DLD1 (cell line): ENCODE measurements around the gene SLIT3.

Experiments
- in situ Hi-C: cut with HindIII; loops from 2 replicates; pipeline ENCODE4 v1.10.0; 2017; ENCODE audit warnings: low sequenced_read_pairs

The SLIT3 gene

DNA sequence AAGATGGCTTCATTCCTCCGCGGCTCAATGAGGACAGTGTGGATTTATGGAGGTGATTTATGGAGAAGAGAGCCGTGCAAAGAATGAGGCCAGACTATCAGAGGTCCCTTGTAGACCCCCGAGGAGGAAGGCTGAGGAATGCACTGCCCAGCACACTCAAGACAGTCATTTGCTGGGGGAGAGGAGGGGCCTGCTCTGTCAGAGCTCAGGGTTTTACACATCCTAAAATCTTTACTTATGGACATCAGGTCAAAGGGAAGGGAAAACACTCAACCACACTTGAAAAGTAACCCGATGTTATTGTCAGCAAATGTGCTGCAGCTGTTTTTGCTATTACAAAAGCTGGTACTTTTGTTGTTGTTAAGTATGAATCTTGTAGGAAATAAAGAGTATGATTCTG is 289.5 kb downstream of the SLIT3 start:
- in situ Hi-C loops, result loop anchor here (10.0 kb wide), 1 partner anchor 93 kb away; no protein-coding TSS in a partner anchor

DNA sequence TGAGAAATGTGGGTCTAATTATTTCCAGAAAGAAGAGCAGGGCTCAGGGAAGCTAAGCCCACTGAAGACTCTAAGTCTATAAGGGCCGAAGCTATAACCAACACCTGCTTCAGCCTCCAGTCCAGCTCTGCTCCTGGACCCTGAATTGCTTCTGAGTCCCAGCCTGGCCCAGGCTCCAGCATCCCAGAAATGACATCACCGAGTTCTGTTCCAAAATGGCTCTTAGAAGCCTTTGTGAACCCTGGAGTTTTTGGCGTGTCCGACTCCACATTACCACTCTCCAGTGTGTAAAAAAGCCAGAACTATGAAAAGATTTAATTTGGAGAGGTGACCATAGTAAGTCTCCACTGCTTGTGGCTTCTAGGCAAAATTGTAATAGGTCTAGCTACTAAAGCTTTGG is 289.9 kb downstream of the SLIT3 start:
- in situ Hi-C loops, result loop anchor here (10.0 kb wide), 1 partner anchor 94 kb away; no protein-coding TSS in a partner anchor

DNA sequence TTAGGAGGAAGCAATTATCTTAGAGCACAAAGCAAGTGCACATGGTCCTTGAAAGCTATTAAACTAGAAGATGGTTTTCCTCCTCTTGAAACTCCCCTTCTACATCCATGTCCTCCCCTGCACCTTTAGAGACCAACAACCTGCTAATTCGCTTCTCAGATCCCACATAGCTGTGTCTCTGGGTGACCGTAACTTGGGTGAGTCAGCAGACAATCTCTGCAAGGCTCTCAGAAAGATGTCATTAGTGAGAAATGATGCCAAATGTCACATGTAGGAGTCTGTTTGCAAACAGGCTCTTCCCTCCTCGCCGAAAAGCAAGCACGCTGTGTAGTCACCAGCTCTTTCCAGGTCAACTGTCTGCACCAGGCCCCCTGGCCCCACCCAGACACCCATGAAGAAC is 291.8 kb downstream of the SLIT3 start:
- in situ Hi-C loops, result no loop called here

DNA sequence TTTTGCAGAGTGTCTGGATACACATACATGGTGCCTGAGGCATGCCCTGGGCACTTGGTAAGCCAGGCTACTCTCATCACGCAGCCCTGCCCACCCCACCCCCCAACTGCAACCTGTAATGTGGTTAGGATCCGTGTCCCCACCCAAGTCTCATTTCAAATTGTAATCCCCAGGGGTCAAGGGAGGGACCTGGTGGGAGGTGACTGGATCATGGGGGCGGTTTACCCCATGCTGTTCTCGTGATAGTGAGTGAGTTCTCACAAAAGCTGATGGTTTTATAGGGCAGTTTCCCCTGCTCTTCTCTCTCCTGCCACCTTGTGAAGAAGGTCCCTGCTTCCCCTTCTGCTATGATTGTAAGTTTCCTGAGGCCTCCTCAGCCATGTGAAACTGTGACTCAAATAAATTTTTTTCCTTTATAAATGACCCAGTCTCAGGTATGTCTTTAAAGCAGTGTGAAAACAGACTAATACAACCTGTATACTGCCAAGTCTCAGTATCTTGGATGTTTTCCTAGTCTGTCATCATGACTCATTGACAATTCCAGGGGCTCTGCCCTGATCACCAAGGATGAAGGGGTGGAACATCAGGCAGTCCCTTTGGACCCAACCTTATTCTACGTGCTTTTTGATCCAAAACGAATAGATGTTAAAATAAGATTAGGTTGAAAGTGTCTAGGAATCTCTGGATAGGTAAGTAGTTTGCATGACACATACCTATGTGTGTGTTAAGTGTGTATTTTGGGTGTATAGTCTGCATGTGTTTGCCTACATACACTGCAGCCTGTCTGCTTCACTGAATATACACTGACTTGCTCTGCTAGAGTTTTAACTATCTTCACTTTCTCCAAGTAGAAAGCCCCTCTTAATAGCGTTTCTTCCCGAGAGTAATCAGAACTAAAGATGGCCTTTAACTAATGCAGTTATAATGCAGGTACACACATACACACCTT is 293.8 kb downstream of the SLIT3 start:
- in situ Hi-C loops, result no loop called here

DNA sequence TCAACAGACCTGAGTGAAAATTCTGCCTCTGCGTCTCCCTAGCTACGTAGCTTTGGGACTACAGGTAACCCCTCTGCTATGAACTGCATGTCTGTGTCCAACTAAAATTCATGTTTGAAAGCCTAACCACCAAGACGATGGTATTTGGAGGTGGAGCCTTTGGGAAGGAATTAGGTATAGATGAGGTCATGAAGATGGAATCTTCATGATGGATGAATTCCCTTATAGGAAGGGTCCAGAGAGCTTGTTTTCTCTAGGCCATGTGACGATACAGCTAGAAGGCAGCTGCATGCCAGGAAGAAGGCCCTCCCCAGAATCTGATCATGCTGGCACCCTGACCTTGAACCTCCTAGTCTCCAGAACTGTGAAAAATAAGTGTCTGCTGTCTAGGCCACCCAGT is 296.4 kb downstream of the SLIT3 start:
- in situ Hi-C loops, result no loop called here

DNA sequence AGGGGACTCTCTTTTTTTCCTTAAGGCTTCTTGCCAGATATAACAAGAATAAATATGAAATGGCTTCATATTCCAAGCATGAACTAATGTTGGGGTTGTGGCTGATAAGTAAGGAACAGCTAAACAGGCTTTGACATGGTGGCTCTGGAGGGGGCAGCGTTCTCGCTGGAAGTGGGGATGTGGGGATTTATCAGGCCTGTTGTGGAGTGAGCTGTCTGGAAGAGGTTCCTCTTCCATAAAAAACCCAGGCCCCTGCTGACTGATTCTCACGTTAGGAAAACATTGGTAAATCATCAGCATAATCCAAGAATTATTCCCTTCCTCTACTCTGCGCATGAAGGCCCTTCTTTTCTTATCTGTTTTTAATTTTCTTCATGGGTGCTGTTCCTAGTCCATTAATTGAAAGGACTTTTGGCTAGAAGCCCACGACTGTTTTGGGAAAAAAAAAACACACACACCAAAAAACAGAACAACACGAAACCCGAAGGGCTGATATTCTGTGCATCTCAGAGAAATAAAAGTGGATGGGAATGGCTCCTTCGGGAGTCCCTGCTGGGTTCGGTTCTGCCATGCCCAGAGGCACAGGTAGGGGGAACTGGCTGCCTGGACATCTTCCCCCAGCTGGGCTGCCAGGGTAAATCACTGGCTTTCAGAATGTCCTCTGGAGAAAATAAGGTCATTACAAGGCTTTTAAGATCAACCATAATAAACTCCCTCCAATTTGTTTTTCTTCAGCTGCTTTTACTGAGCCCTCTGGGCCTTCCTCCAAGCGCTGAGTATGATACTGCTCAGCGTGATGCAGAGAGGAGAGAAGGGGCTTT is 297.0 kb downstream of the SLIT3 start:
- in situ Hi-C loops, result no loop called here

DNA sequence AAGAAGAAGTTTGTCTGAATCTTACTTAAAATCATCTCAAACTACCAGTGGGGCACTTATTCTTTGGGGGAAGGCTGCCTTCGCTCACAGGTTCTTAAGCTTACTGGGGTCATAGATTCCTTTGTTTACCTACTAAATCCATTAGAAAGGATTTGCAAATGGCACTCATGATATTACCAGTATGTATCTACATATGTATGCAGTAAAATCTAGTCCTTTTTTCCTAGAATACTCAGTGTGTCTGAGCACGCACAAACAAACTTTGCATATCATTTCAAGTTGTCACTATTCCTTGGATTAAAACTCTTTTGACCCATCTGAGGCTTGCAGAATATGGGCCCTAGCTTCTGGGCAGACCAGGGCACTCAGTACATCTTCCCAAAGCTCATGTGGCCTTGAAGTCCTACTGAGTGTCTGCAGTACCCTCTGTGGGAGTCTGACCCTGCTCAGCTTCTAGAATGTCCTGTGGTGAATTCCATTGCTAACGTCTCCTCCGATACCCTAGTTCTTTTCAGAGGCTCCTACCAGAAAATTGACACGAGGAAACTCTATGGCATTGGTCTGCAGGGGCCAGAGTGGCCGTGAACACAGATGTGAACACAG is 297.9 kb downstream of the SLIT3 start:
- in situ Hi-C loops, result no loop called here

DNA sequence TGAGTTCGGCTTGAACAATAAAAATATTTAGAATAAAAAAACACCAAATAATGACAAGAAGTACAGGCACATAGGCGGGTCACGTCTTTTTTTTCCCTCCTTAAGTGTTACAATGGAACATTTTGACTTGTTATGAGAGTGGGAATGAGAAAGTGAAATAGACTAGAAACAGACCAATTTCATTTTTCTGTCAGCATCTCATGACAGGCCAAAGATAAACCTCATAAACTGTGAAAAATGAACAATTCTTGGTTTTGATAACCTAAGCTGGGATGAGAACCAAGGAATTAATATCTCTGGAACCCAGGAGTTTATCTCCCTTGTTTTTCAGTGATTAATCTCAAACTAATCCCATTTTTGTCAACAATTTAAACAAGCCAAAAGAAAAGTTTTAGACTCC is 299.5 kb downstream of the SLIT3 start:
- in situ Hi-C loops, result no loop called here

DNA sequence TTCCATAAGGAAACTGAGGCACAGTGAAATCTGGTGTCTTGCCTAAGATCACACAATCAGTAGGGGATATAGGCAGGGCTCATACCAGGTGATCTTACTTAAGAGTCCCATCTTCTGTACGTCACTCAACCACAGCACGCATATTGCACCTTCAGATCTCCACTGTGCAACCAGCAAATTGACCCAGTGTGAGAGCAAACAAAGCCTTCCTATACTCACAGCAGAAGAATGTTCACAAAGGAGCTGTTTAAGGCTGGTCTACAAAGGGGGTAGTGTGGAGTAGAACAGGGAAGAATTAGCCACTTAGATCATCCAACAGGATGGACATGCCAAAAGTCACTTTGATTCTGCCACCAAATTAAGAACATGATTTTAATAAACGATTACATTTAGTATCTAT is 305.9 kb downstream of the SLIT3 start:
- in situ Hi-C loops, result no loop called here

DNA sequence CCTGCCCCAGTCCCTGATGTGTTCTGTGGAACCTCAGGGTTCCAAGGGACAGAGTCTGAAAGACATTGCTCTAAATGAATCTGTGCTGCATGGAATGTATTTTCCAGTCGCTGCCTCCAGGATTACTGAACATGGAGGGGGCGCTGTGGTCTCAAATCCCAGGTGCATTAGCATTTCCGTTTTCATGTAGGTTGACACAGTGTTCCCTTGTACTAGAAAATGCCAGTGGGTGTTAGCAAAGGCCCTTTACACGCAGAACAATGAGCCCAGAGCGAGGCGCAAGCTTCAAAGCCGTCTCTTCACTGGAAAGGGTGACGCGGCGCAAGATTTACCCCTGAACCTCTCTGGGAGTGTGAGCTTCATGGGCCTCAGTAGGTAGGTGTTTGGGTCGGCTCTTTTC is 308.3 kb downstream of the SLIT3 start:
- in situ Hi-C loops, result no loop called here

DNA sequence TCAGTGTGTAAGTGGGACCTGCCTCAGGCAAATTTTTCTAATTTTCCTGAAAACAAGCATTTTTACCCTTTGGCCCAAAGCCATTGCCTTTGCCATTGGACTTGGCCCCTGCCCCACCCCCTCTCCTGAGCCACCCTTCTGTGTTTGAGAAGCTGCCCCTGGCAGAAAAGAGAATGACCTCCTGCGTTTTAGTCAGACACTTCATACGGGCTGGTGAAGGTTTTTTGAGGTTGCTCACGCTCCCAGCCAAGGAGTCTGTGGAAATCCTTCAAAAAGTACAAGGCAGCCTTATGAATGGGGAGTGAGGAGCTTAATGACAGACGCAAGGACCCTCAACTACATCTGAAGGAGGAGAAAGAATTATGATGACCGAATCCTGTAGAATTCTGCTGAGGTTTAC is 308.9 kb downstream of the SLIT3 start:
- in situ Hi-C loops, result no loop called here

DNA sequence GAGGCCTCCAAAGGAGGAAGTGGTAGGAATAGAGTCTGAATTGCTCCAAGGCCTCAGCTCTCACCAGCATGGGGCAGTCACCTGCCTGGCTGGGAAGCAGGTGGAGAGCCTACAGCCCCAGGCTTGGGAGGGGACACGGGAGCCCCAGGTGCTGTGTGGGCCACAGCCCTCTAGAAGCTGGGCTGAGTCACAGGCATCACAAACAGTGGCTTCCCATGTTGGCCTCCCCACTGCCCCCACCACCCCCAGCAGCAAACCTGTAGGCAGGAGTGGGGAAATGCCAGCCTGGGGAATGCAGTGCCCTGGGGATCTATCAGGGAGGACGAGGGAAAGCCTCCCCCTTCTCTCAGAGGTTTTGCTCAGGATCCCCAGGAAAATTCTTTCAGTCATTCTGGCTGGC is 309.6 kb downstream of the SLIT3 start:
- in situ Hi-C loops, result no loop called here

DNA sequence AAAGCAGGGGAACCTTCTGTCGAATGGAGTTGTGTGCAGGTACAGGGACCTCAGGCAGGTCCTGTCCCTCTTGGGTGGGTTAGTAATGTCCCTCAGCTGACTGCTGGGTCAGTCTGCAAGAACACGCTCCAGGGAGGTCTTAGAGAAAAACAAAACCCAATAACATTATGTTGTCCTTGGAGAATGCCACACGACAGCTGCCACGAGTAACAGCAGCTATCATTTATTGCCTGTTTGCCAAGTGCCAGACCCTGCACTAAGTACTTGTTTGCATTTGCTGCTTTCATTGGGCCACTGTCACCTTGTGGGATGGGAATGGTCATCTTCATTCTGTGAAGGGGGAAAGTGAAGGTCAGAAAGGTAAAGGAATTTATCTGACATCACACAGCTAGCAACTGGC is 310.3 kb downstream of the SLIT3 start:
- in situ Hi-C loops, result no loop called here

DNA sequence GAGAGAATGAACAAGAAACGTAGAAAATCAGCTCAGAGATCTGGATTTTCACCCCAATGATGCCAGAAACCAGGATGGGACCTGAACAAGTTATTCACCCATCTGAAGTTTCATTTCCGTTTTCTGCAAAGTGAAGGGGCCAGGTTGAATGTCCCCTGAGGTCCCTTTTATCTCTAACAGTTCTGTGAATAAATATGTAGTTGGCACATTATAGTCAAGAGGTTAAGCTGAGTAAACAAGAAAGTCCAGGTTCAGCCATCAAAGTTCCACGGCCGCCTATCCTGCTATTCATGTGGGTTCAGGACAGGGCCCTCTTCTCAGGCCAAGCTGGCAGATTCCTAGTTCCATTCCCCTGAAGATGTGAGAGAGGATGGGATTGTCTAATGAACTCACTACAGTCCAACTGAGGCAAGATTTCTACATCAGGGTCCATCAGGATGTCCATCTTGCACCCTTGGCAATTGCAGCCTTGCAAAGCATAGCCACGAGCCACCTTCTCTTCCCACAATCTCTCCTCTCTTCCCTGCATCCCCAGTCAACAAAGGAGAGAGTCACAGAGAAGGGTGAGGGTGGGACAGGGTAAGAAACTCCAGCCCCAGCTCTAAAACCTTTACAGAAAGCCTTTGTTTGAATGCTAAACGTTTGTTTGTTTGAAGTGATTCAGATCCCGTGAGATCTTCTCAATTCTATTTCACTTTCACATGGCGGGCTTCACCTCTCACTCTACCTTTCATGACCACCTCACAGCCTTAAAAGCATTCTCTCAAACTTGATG is 311.0 kb downstream of the SLIT3 start:
- in situ Hi-C loops, result no loop called here

DNA sequence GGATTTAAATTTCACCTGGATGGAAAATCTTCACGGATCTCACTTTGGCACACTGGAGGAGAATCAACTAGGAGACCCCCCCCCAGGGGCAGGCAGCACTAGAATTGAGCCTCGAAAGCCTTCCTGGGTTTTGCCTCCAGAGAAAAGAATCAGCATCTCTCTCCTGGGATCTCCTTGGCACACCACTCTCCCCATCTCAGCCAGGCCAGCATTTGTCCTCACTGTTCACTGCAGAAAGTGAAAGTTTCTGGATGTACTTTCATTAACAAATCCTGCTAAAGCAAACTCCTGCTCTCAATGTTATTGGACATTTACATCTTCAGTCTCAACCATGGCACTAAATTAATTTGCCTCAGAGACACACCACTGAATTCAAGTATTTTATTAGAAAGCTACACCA is 312.2 kb downstream of the SLIT3 start:
- in situ Hi-C loops, result no loop called here

DNA sequence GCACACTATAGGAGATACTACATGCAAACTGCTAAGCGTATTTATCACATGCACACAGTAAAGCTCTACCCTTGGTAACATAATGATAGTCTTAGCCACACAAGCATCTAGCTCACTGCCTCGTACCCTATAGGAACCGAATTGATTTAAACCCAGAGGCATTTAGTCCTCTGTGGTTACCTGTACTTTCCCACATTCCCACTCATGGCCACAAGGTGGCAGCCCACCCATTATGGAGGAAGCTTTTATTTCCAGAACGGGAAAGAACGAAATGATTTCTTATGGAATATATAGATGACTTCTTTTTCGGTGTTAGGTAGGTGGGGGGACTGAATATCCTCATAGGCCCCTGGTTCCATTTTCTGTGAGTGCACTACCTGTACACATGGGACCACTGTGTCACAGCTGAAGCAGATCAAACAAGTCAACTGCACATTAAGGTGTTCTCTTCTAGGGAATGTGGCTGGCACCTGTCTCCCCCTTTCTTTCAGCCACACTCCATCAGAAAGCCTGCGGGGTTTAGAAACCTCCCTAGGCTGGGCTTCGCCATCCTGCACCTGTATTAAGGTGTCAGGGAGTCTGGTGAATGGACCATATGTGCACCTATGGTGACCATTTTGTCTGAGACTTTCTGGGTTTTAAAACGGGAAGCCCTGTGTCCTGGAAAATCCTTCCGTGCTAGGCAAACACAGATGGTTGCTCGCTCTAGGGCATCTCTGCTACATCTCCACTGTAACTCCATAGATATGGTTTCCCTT is 313.2 kb downstream of the SLIT3 start:
- in situ Hi-C loops, result no loop called here

DNA sequence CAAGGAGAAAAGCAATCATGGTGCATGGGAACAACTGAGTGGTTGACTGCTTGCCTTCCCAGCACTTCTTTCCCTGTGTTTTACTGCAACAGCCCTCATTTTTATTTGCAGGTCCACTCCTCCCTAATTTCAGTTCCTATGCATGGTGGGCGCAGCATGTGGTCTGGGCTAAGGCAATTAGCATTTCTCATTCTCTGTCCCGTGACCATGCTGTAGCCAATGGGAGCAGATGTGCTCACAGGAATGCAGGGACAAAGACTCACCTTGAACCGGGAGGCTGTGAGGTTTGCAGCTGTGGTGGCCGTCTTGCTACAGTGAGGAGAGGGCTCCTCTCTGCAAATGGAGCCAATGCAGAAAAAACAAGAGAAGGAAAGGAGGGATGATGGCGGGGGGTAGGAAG is 315.5 kb downstream of the SLIT3 start:
- in situ Hi-C loops, result no loop called here

DNA sequence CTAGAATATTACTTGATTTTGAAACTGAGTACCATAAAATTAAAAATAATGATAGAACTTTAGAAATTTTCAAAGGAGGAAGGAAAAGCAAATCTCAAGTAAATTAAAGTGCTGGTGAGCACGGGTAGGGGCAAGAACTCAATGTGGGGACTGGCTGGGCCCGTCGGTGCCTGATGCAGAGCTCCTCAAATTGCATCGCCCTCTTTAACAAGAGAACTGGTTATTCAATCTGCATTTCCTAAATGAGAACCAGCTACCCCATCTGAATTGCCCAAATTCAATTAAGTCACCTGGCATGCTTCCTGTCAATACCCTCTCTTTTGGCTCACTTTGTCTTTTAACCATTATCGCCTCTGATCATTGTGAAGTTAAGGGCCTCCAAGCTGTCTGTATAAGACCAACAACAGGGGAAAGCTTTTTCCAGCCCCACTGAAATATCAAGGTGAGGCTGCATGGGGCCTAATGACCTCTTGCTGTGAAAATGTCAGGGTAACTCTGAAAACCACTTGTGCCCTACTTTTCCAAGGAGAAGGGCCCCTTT is 316.7 kb downstream of the SLIT3 start:
- in situ Hi-C loops, result no loop called here

DNA sequence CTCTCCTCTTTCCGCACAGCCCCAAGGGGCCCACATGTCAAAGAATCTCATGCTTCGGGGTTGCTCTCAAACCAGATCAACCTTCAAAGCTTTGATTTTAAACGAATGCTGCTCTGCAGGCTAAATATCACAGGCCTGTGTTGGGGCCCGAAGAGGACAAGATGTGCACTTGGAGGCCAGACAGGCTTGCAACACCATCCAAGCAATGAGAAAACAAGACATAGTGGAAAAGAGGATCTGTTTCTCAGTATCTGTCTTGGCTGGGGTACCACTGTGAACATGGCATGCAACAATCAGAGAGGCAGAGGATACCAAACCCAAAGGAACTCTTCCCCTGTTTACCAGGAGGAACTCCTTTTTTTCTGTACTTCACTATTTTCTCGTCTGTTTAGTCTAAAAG is 321.8 kb downstream of the SLIT3 start:
- in situ Hi-C loops, result no loop called here

DNA sequence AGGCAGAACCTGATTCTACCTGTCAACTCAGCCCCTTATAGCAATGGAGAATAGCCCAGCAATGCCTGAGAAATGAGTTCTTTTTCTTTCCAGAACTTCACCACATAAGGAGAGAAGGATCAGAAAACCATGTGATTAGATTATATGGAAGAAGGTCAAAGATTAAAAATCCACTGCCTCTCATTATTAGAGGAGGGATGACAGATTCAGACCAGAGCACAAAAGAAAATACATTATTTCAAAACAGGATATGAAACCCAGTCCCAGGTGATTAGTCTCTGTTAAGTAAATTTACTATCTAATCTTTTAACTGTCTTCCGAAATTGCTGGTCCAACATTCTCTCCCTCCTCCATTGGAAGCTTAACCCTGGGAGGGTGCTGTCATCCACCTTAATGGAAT is 322.4 kb downstream of the SLIT3 start:
- in situ Hi-C loops, result no loop called here
